GM21529 (cell line): ENCODE results near the gene LRRC18.

Experiments
- ATAC-seq: cut with Tn5 transposase; IDR thresholded peaks from one replicate; pipeline ENCODE4 v1.9.1; 2021; ENCODE audit not compliant: unreplicated experiment

Gene LRRC18

DNA sequence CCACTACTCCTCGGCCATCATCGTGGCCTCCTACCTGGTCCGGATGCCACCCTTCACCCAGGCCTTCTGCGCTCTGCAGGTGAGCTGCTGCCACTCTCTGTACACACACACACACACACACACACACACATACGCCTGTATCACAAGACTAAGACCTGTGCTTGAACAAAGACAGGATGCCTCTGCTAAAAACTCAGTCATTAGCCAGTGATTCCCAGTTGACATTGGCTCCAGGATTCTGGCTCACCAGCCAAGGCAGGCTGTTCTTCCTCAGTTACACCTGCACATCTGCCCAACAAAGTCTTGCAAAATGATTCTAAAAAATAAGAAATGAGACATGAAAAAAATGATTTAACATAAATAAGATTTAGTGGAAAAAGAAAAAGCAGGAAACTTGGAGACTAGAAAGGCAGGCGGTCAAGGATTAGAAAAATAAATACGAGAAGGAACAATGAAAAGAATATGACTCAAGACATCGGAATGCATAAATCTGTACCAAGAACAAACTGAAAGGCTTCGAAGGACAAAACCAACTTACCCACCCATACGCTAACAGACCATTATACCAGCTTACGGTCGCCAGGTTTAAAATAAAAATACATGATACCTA lies 7.4 kb upstream of the LRRC18 start:
- ATAC-seq: no peak

DNA sequence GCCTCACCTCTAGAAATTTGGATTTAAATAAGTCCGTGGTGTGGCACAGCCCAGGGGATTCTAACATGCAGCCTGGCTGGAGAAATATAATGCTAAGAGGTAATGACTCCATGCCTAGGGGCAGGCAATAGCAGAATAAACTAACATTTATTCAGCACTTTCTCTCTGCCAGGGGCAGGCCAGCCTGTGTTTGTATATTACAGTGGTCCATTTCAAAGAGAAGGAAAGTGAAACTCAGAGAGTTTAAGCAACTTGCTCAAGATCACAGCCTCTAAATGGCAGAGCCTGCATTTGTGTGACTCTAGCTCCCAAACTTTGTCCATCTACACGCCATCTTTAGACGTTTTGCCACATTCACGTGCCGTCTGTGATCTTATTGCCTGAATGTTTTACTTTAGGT lies 6.7 kb upstream of the LRRC18 start:
- ATAC-seq: no peak

DNA sequence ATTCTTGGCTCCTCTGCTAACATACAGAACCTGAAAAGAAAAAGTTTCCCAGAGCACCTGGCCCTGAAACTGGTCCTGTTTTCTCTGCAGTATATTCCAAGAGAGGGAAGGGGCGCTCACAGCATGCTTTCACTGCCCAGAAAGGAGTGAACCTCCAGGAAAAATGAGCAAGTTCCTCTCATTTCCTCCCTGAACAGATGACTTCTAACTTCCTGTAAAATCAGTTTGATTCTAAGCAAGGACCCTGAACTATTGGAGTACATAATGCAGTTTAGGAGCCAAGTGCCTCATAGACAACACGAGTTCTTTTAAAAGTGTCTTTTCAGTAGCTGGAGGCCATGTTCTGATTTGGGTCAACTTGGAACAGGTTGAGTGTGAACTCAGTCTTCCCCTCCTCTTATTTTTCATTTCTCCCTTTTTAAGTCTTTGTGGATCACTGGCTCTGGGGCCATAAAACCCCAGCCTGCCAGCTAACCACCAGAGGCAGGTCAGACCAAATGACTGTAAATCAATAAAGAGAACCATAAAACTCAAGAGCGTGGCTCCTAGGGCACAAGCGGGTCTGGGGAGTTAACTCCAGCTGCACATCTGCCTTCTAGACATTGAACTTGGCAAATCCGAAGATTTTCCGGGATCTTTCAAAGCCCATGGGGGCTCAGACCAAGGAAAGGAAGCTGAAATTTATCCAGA lies 5.9 kb upstream of the LRRC18 start:
- ATAC-seq: no peak

GRCh38 chr10:48944171-48944570 lies 4.5 kb upstream of the LRRC18 start:
- ATAC-seq: no peak

DNA sequence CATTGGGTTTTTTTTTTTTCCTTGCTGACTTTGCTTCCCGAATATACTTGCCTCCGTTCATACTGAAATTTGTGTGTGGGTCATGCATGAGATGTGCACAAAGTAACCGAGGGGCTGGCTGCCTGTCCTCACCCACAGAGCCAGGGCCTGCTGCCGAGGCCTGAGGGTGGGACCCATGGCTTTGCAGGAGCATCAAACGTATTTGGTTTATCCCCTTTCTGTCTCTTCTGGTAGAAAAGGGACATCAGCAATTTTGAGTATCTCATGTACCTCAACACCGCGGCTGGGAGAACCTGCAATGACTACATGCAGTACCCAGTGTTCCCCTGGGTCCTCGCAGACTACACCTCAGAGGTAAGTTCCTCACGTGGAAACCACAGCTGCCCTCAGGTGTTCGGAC lies 3.5 kb upstream of the LRRC18 start:
- ATAC-seq: no peak

- ATAC-seq: no peak
Measured at GRCh38 chr10:48941427-48942075, 1.9 kb upstream of the LRRC18 start.

- ATAC-seq: no peak
Measured at GRCh38 chr10:48940958-48941357, 1.3 kb upstream of the LRRC18 start.

DNA sequence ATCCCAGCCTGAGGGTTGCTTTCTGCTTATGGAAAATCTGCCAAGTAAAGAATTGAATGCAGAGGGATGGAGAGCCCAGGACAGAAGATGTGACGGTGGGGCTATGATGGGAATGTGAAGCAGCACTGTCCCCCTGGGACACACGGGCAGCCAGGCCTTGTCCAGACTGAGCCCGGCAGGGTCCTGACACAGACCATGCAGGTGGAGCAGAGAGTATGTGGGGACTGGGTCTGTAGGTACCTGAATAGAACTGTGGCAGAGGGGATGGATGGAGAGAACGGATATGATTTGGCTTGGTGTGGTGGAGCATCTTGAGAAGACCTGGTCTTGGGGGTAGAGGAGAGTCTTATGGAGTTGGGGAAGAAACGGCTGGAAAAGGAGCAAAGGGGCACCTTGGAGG lies 732 bp upstream of the LRRC18 start:
- ATAC-seq: no peak

- no peak for ATAC-seq
Measured at GRCh38 chr10:48938990-48939536, 577 bp downstream of the LRRC18 start.

DNA sequence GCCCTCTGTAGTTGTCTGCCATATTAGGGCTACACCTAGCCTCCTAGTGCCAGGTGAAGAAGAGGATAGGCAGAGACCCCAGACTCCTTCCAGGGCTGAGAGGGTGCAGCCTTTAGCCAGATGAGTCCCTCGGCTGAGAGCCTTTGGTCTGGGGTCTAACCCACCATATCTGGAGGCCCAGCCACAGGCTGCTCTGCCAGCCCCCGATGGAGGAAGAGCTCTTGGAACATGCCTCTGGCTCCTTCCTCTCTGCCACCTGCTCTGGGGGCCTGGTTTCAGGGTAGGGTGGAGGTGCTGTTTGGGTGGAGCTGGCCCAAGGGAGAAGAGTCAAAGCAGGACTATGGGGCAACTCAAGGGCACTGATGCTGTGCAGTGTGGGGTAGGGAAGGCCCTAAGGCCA lies 1.4 kb downstream of the LRRC18 start:
- ATAC-seq: no peak

- no peak for ATAC-seq
Measured at GRCh38 chr10:48937796-48938195, 1.8 kb downstream of the LRRC18 start.

GRCh38 chr10:48935577-48935976 lies 4.1 kb downstream of the LRRC18 start:
- ATAC-seq: no peak

DNA sequence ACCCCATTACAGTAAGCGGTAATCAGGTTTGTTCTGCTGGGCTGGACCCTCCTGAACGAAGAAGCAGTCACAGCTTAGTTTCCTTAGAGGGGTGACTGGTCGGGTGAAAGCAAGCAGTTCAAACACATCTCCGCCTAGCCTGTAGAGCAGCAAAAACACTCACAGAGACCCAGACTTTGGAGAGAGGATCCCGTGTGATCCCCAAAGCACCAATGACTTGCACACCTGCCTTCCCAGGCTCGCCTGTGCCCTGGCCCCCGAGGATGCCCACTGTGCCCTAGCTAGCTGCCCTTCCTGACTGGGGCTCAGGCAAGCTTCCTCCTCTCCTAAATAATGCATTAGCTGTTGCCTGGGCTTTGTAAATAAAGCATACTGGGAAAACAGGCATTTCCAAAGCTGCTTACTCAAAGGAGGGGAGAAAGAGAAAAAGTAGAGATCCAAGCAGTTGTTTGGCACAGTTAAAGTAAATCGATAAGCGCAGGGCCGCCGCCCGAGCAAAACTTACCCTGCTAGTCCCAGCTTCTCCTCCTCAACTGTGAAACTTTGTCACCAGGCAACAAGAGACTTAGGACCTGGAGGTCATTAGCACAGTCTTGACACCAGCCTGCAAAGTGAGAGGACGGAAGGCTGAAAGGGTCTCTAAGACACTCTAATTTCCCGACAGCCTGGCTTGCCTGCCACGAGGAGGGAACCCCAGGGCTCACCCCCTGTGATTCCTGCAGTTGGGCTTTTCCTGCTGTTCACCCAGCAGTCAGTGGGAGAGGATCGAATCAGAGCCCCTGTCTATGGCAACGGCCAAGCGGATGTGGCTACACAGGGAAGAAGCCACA lies 4.8 kb downstream of the LRRC18 start:
- no peak for ATAC-seq

GRCh38 chr10:48932831-48933664 lies 6.6 kb downstream of the LRRC18 start:
- no peak for ATAC-seq

GRCh38 chr10:48931188-48931587 lies 8.5 kb downstream of the LRRC18 start:
- ATAC-seq: no peak

- ATAC-seq: no peak
Measured at GRCh38 chr10:48929413-48929990, 10.1 kb downstream of the LRRC18 start.

DNA sequence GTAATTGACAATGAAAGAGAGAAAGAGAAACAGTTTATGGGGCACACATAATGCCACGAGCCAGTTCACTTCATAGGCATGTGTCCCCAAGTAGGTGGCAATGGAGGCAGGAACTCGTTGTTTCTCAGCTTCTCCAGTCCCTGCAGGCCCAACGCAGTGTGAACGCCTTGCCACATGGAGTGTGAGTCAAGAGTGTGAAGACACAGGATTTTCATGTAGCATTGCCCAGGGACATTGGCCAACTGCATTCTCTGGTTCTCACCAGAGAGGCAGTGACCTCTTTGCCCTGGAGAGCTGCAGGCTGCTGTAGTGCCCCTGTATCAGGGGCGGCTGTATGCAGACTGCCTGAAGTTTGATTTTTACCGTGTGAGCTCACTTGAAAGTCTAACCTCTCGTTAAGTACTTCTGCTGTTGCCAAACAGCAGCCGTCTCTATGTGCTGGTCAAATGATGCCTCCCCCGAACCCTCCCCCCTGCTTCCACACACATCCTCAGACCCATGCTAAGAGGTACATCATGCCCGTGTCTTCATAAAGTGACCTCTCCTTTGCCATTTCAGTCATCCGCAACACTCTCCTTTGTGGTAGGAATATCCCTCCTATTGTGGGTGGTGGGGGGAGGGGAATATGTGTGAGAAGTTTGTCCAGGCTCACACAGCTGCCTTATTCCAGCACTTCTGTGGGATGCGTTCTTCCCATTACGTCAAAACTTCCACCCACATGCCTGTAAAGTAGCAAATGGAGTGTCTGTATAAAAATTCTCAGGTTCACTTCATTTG lies 12.7 kb downstream of the LRRC18 start:
- ATAC-seq: no peak

GRCh38 chr10:48926255-48926654 lies 13.4 kb downstream of the LRRC18 start:
- no peak for ATAC-seq

- no peak for ATAC-seq
Measured at GRCh38 chr10:48924988-48925387, 14.7 kb downstream of the LRRC18 start.
